ENCODE data around the gene ZNF467.

ZNF467 gene

GRCh38 chr7:149770728-149771636, 2.4 kb downstream of the ZNF467 start:
- DNase-seq (no peak), ATAC-seq (peak; percentile 11)

- no peak for ATAC-seq
- no peak for DNase-seq
Measured at GRCh38 chr7:149769915-149770314, 3.5 kb downstream of the ZNF467 start.

- DNase-seq = no peak
- ATAC-seq = no peak
Measured at GRCh38 chr7:149768931-149769330, 4.5 kb downstream of the ZNF467 start.

GRCh38 chr7:149767068-149767467, 6.3 kb downstream of the ZNF467 start:
- no peak for DNase-seq
- ATAC-seq = no peak

- ATAC-seq = no peak
Measured at GRCh38 chr7:149766135-149766675, 7.2 kb downstream of the ZNF467 start.

GRCh38 chr7:149765399-149766121, 7.8 kb downstream of the ZNF467 start:
- no peak for DNase-seq
- no peak for ATAC-seq

More at GRCh38 chr7:149766135-149766675, 7.2 kb downstream of the ZNF467 start:
- DNase-seq = no peak

- ATAC-seq = no peak
Measured at GRCh38 chr7:149764481-149765398, 8.6 kb downstream of the ZNF467 start.

GRCh38 chr7:149763563-149764240, 9.7 kb downstream of the ZNF467 start:
- DNase-seq = no peak
- ATAC-seq = no peak

More at GRCh38 chr7:149764481-149765398, 8.6 kb downstream of the ZNF467 start:
- DNase-seq = no peak

GRCh38 chr7:149762610-149763009, 10.8 kb downstream of the ZNF467 start:
- no peak for ATAC-seq

GRCh38 chr7:149762089-149762488, 11.3 kb downstream of the ZNF467 start:
- no peak for ATAC-seq
- DNase-seq = no peak

More at GRCh38 chr7:149762610-149763009, 10.8 kb downstream of the ZNF467 start:
- DNase-seq = no peak

GRCh38 chr7:149761307-149761706, 12.1 kb downstream of the ZNF467 start:
- DNase-seq = no peak
- no peak for ATAC-seq

GRCh38 chr7:149760538-149760937, 12.8 kb downstream of the ZNF467 start:
- no peak for ATAC-seq
- DNase-seq = no peak

- DNase-seq = no peak
- no peak for ATAC-seq
Measured at GRCh38 chr7:149759093-149759860, 14.1 kb downstream of the ZNF467 start.

- no peak for ATAC-seq
- DNase-seq = no peak
Measured at GRCh38 chr7:149753375-149754233, 19.8 kb downstream of the ZNF467 start.

- DNase-seq (no peak), ATAC-seq (no peak)
Measured at GRCh38 chr7:149752646-149753045, 20.7 kb downstream of the ZNF467 start.

GRCh38 chr7:149751043-149751775, 22.2 kb downstream of the ZNF467 start:
- no peak for ATAC-seq
- no peak for DNase-seq

- DNase-seq (no peak), ATAC-seq (no peak)
Measured at GRCh38 chr7:149750122-149750845, 23.1 kb downstream of the ZNF467 start.
